Loucy (cell line): Measurements from ENCODE around the gene NDUFV3.
"Not testable (repeated sequence)": the region's sequence is repeated elsewhere in the genome, so short reads cannot be mapped to it uniquely, and the experiment has no call there.

Experiments used
- H2AFZ ChIP-seq: fragments of 200-600 bp; sonication (generic); 2 replicates; pipeline ENCODE4 v1.6.0; 2016; ENCODE audit warnings: antibody characterized with exemption, mild to moderate bottlenecking, low read length, moderate library complexity
- H3F3A ChIP-seq: fragments of 200-600 bp; 2 replicates; pipeline ENCODE4 v1.6.0; 2016; ENCODE audit warnings: antibody characterized with exemption, low read depth, mild to moderate bottlenecking
- H3K27me3 ChIP-seq: fragments of 200-600 bp; sonication (generic); 2 replicates; pipeline ENCODE4 v1.6.1; 2014; ENCODE audit warnings: low read length, mild to moderate bottlenecking; ENCODE audit not compliant: insufficient read depth, poor library complexity, severe bottlenecking
- H3K36me3 ChIP-seq: fragments of 200-600 bp; sonication (generic); 2 replicates; pipeline ENCODE4 v1.6.1; 2016; ENCODE audit warnings: low read length; ENCODE audit not compliant: insufficient read depth
- H3K4me1 ChIP-seq: fragments of 200-600 bp; sonication (generic); 2 replicates; pipeline ENCODE4 v1.5.1; 2014; ENCODE audit warnings: low read length, mild to moderate bottlenecking; ENCODE audit not compliant: insufficient read depth, poor library complexity, severe bottlenecking
- H3K4me2 ChIP-seq: fragments of 200-600 bp; sonication (generic); 2 replicates; pipeline ENCODE4 v1.6.0; 2014; ENCODE audit warnings: antibody characterized with exemption, low read length, low read depth, mild to moderate bottlenecking; ENCODE audit not compliant: poor library complexity, severe bottlenecking
- H3K4me3 ChIP-seq: fragments of 200-600 bp; sonication (generic); 2 replicates; pipeline ENCODE4 v1.5.1; 2014; ENCODE audit warnings: low read length, mild to moderate bottlenecking, mixed read lengths; ENCODE audit not compliant: poor library complexity, severe bottlenecking
- H3K79me2 ChIP-seq: fragments of 200-600 bp; sonication (generic); 2 replicates; pipeline ENCODE4 v1.6.1; 2014; ENCODE audit warnings: low read length; ENCODE audit not compliant: insufficient read depth
- H3K9ac ChIP-seq: fragments of 200-600 bp; sonication (generic); 2 replicates; pipeline ENCODE4 v1.6.0; 2014; ENCODE audit warnings: mild to moderate bottlenecking, low read depth, low read length, moderate library complexity; ENCODE audit not compliant: poor library complexity, severe bottlenecking
- H3K9me2 ChIP-seq: fragments of 200-600 bp; sonication (generic); replicated peaks from 2 replicates; pipeline ENCODE4 v1.6.1; 2016; ENCODE audit warnings: low read depth, low read length, mixed read lengths
- H3K9me3 ChIP-seq: fragments of 200-600 bp; sonication (generic); 2 replicates; pipeline ENCODE4 v1.6.1; 2014; ENCODE audit warnings: mild to moderate bottlenecking, antibody characterized with exemption, low read length, low read depth; ENCODE audit not compliant: insufficient read depth
- H4K20me1 ChIP-seq: fragments of 200-600 bp; sonication (generic); 2 replicates; pipeline ENCODE4 v1.6.0; 2014; ENCODE audit warnings: antibody characterized with exemption, low read length, mild to moderate bottlenecking; ENCODE audit not compliant: insufficient read depth, poor library complexity, severe bottlenecking
- CTCF ChIP-seq: fragments of 200-600 bp; sonication (generic); conservative IDR thresholded peaks from 2 replicates; pipeline ENCODE4 v1.5.1; 2014; ENCODE audit warnings: mild to moderate bottlenecking, antibody characterized with exemption, low read length
- EZH2phosphoT487 ChIP-seq: fragments of 200-600 bp; IDR thresholded peaks from 2 replicates; pipeline ENCODE4 v1.6.1; 2018; ENCODE audit warnings: antibody characterized with exemption, mild to moderate bottlenecking, moderate library complexity, borderline replicate concordance

NDUFV3 gene

DNA sequence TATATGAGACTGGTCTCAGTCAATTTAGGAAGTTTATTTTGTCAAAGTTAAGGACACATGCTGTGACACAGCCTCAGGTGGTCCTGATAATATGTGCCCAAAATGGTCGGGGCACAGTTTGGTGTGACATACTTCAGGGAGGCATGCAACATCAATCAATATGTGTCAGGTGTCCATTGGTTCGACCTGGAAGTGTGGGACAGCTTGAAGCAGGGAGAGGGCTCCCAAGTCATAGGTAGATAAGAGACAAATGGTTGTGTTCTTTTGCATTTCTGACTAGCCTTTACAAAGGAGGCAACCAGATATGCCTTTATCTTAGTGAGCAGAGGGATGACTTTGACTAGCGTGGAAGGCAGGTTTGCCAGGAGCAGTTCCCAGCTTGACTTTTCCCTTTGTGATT lies 36.9 kb downstream of the NDUFV3 start:
- TF ChIP-seq EZH2phosphoT487 (no peak), CTCF (no peak)
- no peaks in the 10 kb centered on the region for H3K9me2 ChIP-seq
- no peak overlapping the region for H3K4me2 ChIP-seq
- peaks cover 8% of the 10 kb centered on the region for H3K4me1 ChIP-seq
- H3K4me3 ChIP-seq, result no peak overlapping the region
- H3K36me3 ChIP-seq, result no peaks in the 10 kb centered on the region
- no peaks in the 10 kb centered on the region for H3F3A ChIP-seq
- H3K27me3 ChIP-seq, result no peaks in the 10 kb centered on the region
- H3K9me3 ChIP-seq, result no peaks in the 10 kb centered on the region
- H2AFZ ChIP-seq, result no peak overlapping the region
- no peak overlapping the region for H3K9ac ChIP-seq
- H3K79me2 ChIP-seq, result no peaks in the 10 kb centered on the region
- H4K20me1 ChIP-seq, result no peaks in the 10 kb centered on the region

- Histone ChIP-seq H2AFZ (no peak overlapping the region), H3K4me2 (no peak overlapping the region)
Measured at GRCh38 chr21:42931560-42932235, 38.6 kb downstream of the NDUFV3 start.

GRCh38 chr21:42932378-42933136 lies 39.4 kb downstream of the NDUFV3 start:
- H3K4me3 ChIP-seq, result not testable (repeated sequence)

More at GRCh38 chr21:42931560-42932235, 38.6 kb downstream of the NDUFV3 start:
- no peaks in the 10 kb centered on the region for H3K27me3 ChIP-seq
- H3K9me3 ChIP-seq, result no peaks in the 10 kb centered on the region
- no peaks in the 10 kb centered on the region for H3F3A ChIP-seq
- H3K79me2 ChIP-seq, result no peaks in the 10 kb centered on the region
- H3K4me1 ChIP-seq, result no peaks in the 10 kb centered on the region
- no peaks in the 10 kb centered on the region for H4K20me1 ChIP-seq
- no peaks in the 10 kb centered on the region for H3K9me2 ChIP-seq
- TF ChIP-seq CTCF (no peak), EZH2phosphoT487 (no peak)
- H3K4me3 ChIP-seq, result no peak overlapping the region
- no peaks in the 10 kb centered on the region for H3K36me3 ChIP-seq
- no peak overlapping the region for H3K9ac ChIP-seq

DNA sequence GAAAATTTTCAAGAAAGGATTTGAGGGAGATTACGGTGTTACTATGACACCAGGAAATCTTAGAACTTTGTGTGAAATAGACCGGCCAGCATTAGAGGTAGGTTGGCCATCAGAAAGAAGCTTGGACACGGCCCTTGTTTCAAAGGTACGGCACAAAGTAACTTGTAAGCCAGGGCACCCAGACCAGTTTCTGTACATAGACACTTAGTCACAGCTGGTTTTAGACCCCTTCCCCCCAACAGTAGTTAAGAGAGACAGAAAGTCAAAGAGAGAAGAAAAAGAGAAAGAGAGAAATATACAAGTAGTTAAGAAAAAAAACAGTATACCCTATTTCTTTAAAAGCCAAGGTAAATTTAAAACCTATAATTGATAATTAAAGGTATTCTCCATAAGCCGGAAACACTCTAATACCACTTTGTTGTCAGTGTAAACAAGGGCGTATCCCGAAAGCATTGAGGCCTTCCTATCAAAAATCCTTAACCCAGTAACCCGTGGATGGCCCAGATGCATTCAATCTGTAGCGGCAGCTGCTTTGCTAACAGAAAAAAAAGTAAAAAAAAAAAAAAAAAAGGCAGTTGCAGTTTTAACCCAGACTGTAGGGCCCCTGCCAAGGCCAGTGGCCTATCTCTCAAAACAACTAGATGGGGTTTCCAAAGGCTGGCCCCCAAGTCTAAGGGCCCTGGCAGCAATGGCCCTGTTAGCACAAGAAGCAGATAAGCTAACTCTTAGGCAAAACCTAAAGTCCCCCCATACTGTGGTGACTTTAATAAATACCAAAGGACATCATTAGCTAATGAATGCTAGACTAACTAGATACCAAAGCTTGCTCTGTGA lies 40.2 kb downstream of the NDUFV3 start:
- not testable (repeated sequence) for H3K4me3 ChIP-seq, H3F3A ChIP-seq, H4K20me1 ChIP-seq, H3K79me2 ChIP-seq, H3K9ac ChIP-seq, H3K9me2 ChIP-seq, H2AFZ ChIP-seq, H3K9me3 ChIP-seq, H3K27me3 ChIP-seq, H3K36me3 ChIP-seq, H3K4me2 ChIP-seq, H3K4me1 ChIP-seq

More at GRCh38 chr21:42932378-42933136, 39.4 kb downstream of the NDUFV3 start:
- not testable (repeated sequence) for H3K9me3 ChIP-seq, H3K27me3 ChIP-seq, H3K79me2 ChIP-seq, H3K4me1 ChIP-seq, H2AFZ ChIP-seq, H3K36me3 ChIP-seq, H4K20me1 ChIP-seq, H3F3A ChIP-seq, H3K9me2 ChIP-seq, H3K9ac ChIP-seq, H3K4me2 ChIP-seq

DNA sequence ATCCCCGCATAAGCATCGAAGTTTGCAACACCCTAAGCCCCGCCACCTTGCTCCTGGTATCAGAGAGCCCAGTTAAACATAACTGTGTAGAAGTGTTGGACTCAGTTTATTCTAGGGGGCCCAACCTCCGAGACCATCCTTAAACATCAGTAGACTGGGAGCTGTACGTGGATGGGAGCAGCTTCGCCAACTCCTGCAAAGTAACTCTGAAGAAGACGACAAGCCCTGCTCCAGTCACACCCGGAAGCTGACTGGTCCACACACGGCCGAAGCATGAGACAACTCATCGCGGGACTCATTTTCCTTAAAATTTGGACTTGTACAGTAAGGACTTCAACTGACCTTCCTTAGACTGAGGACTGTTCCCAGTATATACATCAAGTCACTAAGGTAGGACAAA lies 40.9 kb downstream of the NDUFV3 start:
- H3K9me2 ChIP-seq, H3F3A ChIP-seq, H3K79me2 ChIP-seq, H3K27me3 ChIP-seq, H3K4me3 ChIP-seq, H3K36me3 ChIP-seq, H3K9ac ChIP-seq, H3K9me3 ChIP-seq, H2AFZ ChIP-seq, H3K4me1 ChIP-seq, H4K20me1 ChIP-seq, H3K4me2 ChIP-seq: not testable (repeated sequence)
